ENCODE results near the gene MAP2K5.

GRCh38 chr15:67678993-67679392, 136.5 kb downstream of the MAP2K5 start:
- TF ChIP-seq CTCF (IDR thresholded peaks at IDR 0.05) (no peak), POLR2A (IDR thresholded peaks at IDR 0.05) (no peak)

Data from right lobe of liver (tissue), 4 donors.